OCI-LY1 (cell line): ENCODE results near the gene GLI3.

Experiments used
- H2AFZ ChIP-seq: fragments of 200-600 bp; sonication (generic), shearing (Covaris generic); 2 replicates; pipeline ENCODE4 v1.6.0; 2014; ENCODE audit warnings: antibody characterized with exemption, mild to moderate bottlenecking, low read length
- H3F3A ChIP-seq: fragments of 200-600 bp; sonication (generic), shearing (Covaris generic); 2 replicates; pipeline ENCODE4 v1.6.0; 2014; ENCODE audit warnings: mild to moderate bottlenecking, antibody characterized with exemption, low read length, moderate library complexity; ENCODE audit not compliant: insufficient read depth
- H3K27ac ChIP-seq: fragments of 200-600 bp; sonication (generic); 2 replicates; pipeline ENCODE4 v1.5.1; 2014; ENCODE audit warnings: low read length, mixed run types, mild to moderate bottlenecking, low read depth; ENCODE audit not compliant: poor library complexity, severe bottlenecking
- H3K27me3 ChIP-seq: fragments of 200-600 bp; sonication (generic); 2 replicates; pipeline ENCODE4 v1.6.0; 2014; ENCODE audit warnings: antibody characterized with exemption, mild to moderate bottlenecking, low read length, moderate library complexity; ENCODE audit not compliant: insufficient read depth
- H3K36me3 ChIP-seq: fragments of 200-600 bp; sonication (generic); 2 replicates; pipeline ENCODE4 v1.6.1; 2014; ENCODE audit warnings: mild to moderate bottlenecking, antibody characterized with exemption, low read length, moderate library complexity, mixed read lengths; ENCODE audit not compliant: insufficient read depth
- H3K4me1 ChIP-seq: fragments of 200-600 bp; sonication (generic); 2 replicates; pipeline ENCODE4 v1.5.1; 2014; ENCODE audit warnings: mild to moderate bottlenecking, low read length, moderate library complexity; ENCODE audit not compliant: insufficient read depth, severe bottlenecking
- H3K4me2 ChIP-seq: fragments of 200-600 bp; sonication (generic), shearing (Covaris generic); 2 replicates; pipeline ENCODE4 v1.6.1; 2014; ENCODE audit warnings: low read length
- H3K4me3 ChIP-seq: fragments of 200-600 bp; sonication (generic); 2 replicates; pipeline ENCODE4 v1.5.1; 2014; ENCODE audit warnings: low read length, low read depth, mild to moderate bottlenecking, mixed read lengths; ENCODE audit not compliant: poor library complexity, severe bottlenecking
- H3K79me2 ChIP-seq: fragments of 200-600 bp; shearing (Covaris generic); 2 replicates; pipeline ENCODE4 v1.6.1; 2016; ENCODE audit warnings: mixed run types, low read length, mixed read lengths; ENCODE audit not compliant: insufficient read depth
- H3K9ac ChIP-seq: fragments of 200-600 bp; sonication (generic), shearing (Covaris generic); 2 replicates; pipeline ENCODE4 v1.6.1; 2014; ENCODE audit warnings: mild to moderate bottlenecking, low read length, mixed read lengths
- H3K9me2 ChIP-seq: fragments of 200-600 bp; sonication (generic), shearing (Covaris generic); 2 replicates; pipeline ENCODE4 v1.6.1; 2014; ENCODE audit warnings: low read depth, mild to moderate bottlenecking, low read length, mixed read lengths
- H3K9me3 ChIP-seq: fragments of 200-600 bp; shearing (Covaris generic); 2 replicates; pipeline ENCODE4 v1.6.1; 2014; ENCODE audit warnings: low read length, mixed read lengths
- H4K20me1 ChIP-seq: fragments of 200-600 bp; sonication (generic), shearing (Covaris generic); 2 replicates; pipeline ENCODE4 v1.6.0; 2016; ENCODE audit warnings: mild to moderate bottlenecking, low read length; ENCODE audit not compliant: insufficient read depth
- CTCF ChIP-seq: fragments of 200-600 bp; sonication (generic), shearing (Covaris generic); IDR thresholded peaks from 2 replicates; pipeline ENCODE4 v1.5.1; 2017; ENCODE audit warnings: mild to moderate bottlenecking, antibody characterized with exemption, low read length, moderate library complexity, mixed read lengths
- EZH2 ChIP-seq: fragments of 200-600 bp; sonication (generic), shearing (Covaris generic); IDR thresholded peaks from 2 replicates; pipeline ENCODE4 v1.8.0; 2017; ENCODE audit warnings: borderline replicate concordance, mixed run types, mild to moderate bottlenecking, antibody characterized with exemption, low read length, moderate library complexity, mixed read lengths

Gene GLI3

GRCh38 chr7:41912851-41913567 is 324.0 kb downstream of the GLI3 start:
- TF ChIP-seq EZH2 (no peak), CTCF (no peak)
- Histone ChIP-seq H3K9me3 (no peaks in the 10 kb centered on the region), H3K27me3 (no peaks in the 10 kb centered on the region), H3K4me1 (no peaks in the 10 kb centered on the region), H2AFZ (no peak overlapping the region), H3K36me3 (no peaks in the 10 kb centered on the region), H3K4me2 (no peak overlapping the region), H3F3A (no peaks in the 10 kb centered on the region), H3K27ac (no peak overlapping the region), H3K4me3 (no peak overlapping the region), H3K9me2 (no peaks in the 10 kb centered on the region), H3K79me2 (no peaks in the 10 kb centered on the region), H3K9ac (no peak overlapping the region), H4K20me1 (no peaks in the 10 kb centered on the region)

GRCh38 chr7:41912426-41912825 is 324.6 kb downstream of the GLI3 start:
- no peaks in the 10 kb centered on the region for H3K36me3 ChIP-seq
- no peaks in the 10 kb centered on the region for H3K9me3 ChIP-seq
- no peaks in the 10 kb centered on the region for H3K79me2 ChIP-seq
- no peaks in the 10 kb centered on the region for H3F3A ChIP-seq
- H3K27ac ChIP-seq = no peak overlapping the region
- H3K9ac ChIP-seq = no peak overlapping the region
- H4K20me1 ChIP-seq = no peaks in the 10 kb centered on the region
- no peak overlapping the region for H3K4me2 ChIP-seq
- no peaks in the 10 kb centered on the region for H3K27me3 ChIP-seq
- H3K9me2 ChIP-seq = no peaks in the 10 kb centered on the region
- no peak overlapping the region for H2AFZ ChIP-seq
- no peaks in the 10 kb centered on the region for H3K4me1 ChIP-seq
- H3K4me3 ChIP-seq = no peak overlapping the region
- TF ChIP-seq EZH2 = no peak
- TF ChIP-seq CTCF = no peak

- Histone ChIP-seq H3K4me1 (no peaks in the 10 kb centered on the region), H3K9ac (no peak overlapping the region), H3K9me3 (no peaks in the 10 kb centered on the region), H3F3A (no peaks in the 10 kb centered on the region), H3K4me2 (no peak overlapping the region), H3K27me3 (no peaks in the 10 kb centered on the region), H2AFZ (no peak overlapping the region), H3K4me3 (no peak overlapping the region), H3K36me3 (no peaks in the 10 kb centered on the region), H4K20me1 (no peaks in the 10 kb centered on the region), H3K27ac (no peak overlapping the region), H3K9me2 (no peaks in the 10 kb centered on the region), H3K79me2 (no peaks in the 10 kb centered on the region)
- TF ChIP-seq EZH2 = no peak
Measured at GRCh38 chr7:41911792-41912191, 325.2 kb downstream of the GLI3 start.
